NOMO-1 treated with DMSO at 0.1 percent for 48 hours (cell line): Measurements from ENCODE around the gene KIFC3.
"Not testable (repeated sequence)": the region's sequence is repeated elsewhere in the genome, so short reads cannot be mapped to it uniquely, and the experiment has no call there.

Source experiments
- DNase-seq: peaks from one replicate; lab custom pipeline; 2025; ENCODE audit not compliant: unreplicated experiment; lab: John Stamatoyannopoulos, UW

The KIFC3 gene

GRCh38 chr16:57726433-57726947 lies 75.8 kb downstream of the KIFC3 start:
- no peak for DNase-seq

GRCh38 chr16:57725976-57726375 lies 76.3 kb downstream of the KIFC3 start:
- DNase-seq, result no peak

- DNase-seq, result no peak
These were observed 76.7 kb downstream of the KIFC3 start for GRCh38 chr16:57725554-57725953.

GRCh38 chr16:57725151-57725550 lies 77.1 kb downstream of the KIFC3 start:
- DNase-seq, result peak; percentile 4

GRCh38 chr16:57724531-57724930 lies 77.8 kb downstream of the KIFC3 start:
- DNase-seq, result no peak

- DNase-seq, result no peak
These were observed 79.1 kb downstream of the KIFC3 start for GRCh38 chr16:57723170-57723569.

- no peak for DNase-seq
These were observed 79.6 kb downstream of the KIFC3 start for GRCh38 chr16:57722651-57723050.

- no peak for DNase-seq
These were observed 80.1 kb downstream of the KIFC3 start for GRCh38 chr16:57722210-57722499.

- no peak for DNase-seq
These were observed 80.7 kb downstream of the KIFC3 start for GRCh38 chr16:57721356-57722209.

- DNase-seq, result peak; percentile 42
These were observed 82.1 kb downstream of the KIFC3 start for GRCh38 chr16:57720142-57720575.

GRCh38 chr16:57714047-57714446 lies 88.2 kb downstream of the KIFC3 start:
- DNase-seq, result no peak

- no peak for DNase-seq
These were observed 88.7 kb downstream of the KIFC3 start for GRCh38 chr16:57713596-57713995.

GRCh38 chr16:57712569-57712968 lies 89.7 kb downstream of the KIFC3 start:
- not testable (repeated sequence) for DNase-seq

- DNase-seq, result no peak
These were observed 90.3 kb downstream of the KIFC3 start for GRCh38 chr16:57711993-57712392.

GRCh38 chr16:57711346-57711745 lies 90.9 kb downstream of the KIFC3 start:
- no peak for DNase-seq

GRCh38 chr16:57709663-57710062 lies 92.6 kb downstream of the KIFC3 start:
- no peak for DNase-seq
